Retinal pigment epithelial cell (primary cell): Measurements from ENCODE around the gene NTRK1.

Experiments used
- DNase-seq: peaks from one replicate; pipeline ENCODE4 v3.0.0-alpha.2; 2010; ENCODE audit warnings: low read depth
- H3K4me3 ChIP-seq: 2 replicates; pipeline ENCODE4 v1.5.1; 2011; ENCODE audit warnings: mild to moderate bottlenecking, low read length, control low read depth, moderate library complexity
- CTCF ChIP-seq: conservative IDR thresholded peaks from 2 replicates; pipeline ENCODE4 v1.5.1; 2011; ENCODE audit warnings: low read depth, low read length, control low read depth, inconsistent platforms

NTRK1 gene

DNA sequence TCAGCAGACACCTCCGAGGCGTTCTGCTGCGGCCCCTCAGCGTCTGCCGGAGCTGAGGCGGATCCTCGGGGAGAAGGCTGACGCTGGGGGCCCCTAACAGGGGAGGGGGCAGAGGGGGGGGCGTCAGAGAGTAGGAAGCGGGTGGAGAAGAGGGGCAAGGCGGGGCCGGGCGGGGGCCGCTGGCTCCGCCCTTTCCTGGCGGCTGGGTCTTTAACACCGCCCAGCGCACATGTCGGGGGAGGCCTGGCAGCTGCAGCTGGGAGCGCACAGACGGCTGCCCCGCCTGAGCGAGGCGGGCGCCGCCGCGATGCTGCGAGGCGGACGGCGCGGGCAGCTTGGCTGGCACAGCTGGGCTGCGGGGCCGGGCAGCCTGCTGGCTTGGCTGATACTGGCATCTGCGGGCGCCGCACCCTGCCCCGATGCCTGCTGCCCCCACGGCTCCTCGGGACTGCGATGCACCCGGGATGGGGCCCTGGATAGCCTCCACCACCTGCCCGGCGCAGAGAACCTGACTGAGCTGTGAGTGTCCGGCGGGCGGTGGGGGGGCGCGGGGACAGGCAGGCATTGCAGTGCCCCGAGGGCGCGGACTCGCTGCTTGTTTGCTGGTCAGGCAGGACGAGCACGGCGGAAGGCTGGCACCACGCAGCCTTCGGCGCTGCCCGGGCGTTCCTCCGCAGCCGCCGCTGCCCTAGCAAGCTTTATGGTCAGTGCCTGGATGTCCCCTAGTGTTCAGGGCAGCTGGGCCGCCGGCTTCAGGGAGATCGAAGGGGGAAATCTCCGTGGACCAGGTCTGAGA lies at the start of gene NTRK1:
NTRK1 (plus strand) TSS at position 238 of the 796 bp plus-strand sequence; CDS start at position 308, 70 bp downstream.
- no peak for TF ChIP-seq CTCF
- H3K4me3 ChIP-seq = peak within 1 kb of the TSS; percentile 37
- no peak for DNase-seq

GRCh38 chr1:156811168-156811567 lies 49.5 kb upstream of the NTRK1 start:
- H3K4me3 ChIP-seq = no peak overlapping the region
- TF ChIP-seq CTCF = no peak
- DNase-seq = no peak

DNA sequence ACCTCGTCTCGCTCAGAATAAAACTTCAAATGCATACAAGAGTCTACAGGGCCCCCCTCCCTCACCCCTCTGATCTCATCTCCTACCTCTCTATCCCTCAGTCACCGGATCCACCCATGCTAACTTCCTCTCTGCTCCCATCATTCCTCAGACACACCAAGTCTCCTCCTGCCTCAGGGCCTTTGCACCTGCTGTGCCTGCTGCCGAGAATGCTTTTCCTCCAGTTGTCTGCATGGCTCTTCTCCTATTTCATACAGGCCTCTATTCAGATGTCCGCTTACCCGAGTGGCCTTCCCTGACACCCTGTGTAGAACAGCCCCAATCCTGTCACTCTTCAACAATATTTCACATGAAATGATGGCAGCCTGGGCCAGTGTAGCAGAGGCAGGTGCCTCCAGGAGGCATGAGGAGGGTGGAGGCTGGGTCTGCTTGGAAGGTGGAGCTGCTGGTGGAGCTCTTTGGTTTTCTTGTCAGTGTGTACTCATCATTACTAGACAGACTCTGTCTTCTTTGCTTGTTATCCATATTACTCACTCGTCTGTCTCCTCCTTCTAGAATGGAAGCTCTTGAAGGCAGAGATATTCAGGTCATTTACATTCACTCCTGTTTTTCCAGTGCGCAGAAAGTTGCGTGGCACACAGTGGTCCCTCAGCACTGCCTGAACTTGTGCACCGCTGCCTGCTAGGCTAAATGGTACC lies 48.2 kb upstream of the NTRK1 start:
- no peak for TF ChIP-seq CTCF
- H3K4me3 ChIP-seq = no peak overlapping the region
- no peak for DNase-seq

GRCh38 chr1:156813298-156813697 lies 47.4 kb upstream of the NTRK1 start:
- peak overlapping the region; percentile 40 for H3K4me3 ChIP-seq
- no peak for DNase-seq
- TF ChIP-seq CTCF = no peak

- no peak for DNase-seq
- peak; percentile 63 for TF ChIP-seq CTCF
- peak overlapping the region; percentile 40 for H3K4me3 ChIP-seq
Observed at GRCh38 chr1:156813750-156814570, 46.7 kb upstream of the NTRK1 start.

DNA sequence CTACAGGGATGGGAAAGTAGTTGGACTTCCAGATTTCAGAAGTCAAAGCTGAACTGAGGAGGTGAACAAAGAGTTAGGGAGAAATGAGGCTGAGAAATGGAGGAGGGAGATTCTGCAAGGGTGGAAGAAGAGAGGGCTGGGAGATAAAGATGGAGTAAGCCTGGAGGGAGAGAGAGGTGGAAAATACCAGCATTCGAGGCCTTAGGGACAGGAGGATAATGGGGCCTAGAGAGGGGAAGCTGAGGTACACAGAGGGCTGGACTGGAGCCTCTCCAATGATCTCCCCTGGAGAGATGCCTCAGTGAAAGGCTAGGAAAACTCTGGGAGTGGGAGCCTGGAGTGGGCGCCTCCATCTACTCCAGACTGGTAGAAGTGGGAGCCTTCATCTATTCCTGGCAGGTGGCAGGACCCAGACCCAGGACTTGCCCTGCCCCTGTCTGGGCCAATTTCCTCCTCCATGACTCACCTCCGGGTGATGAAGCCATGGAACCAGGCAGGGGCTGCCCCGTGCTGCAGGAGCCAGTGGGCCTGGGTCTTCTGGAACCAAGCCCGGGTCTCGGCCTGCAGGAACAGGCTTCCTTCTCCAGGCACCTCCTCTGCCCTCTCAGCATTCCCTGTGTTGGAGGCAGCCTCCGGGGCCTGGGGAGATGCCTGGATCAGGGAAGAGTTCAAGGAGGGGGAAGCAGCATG lies 45.9 kb upstream of the NTRK1 start:
- no peak for DNase-seq
- no peak overlapping the region for H3K4me3 ChIP-seq
- no peak for TF ChIP-seq CTCF
